GM12874 (cell line): ENCODE measurements around the gene PRX.

Experiments
- TF ChIP-seq, protein P1 (sequence below): IDR thresholded peaks from 2 replicates; pipeline ENCODE4 v1.5.1; 2011; ENCODE audit warnings: low read depth, mild to moderate bottlenecking, control low read depth, low read length, moderate library complexity; ENCODE audit not compliant: insufficient read depth

The PRX gene

DNA sequence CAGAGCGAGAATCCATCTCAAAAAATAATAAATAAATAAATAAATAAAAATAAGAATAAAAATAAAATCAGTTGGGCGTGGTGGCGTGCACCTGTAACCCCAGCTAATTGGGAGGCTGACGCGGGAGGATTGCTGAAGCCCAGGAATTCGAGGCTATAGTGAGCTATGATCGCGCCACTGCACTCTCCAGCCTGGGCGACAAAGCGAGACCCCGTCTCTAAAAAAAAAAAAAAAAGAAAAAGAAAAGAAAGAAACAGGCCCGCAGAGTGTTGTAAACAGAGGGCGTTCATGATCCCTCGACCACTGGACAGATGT lies 7.2 kb upstream of the PRX start:
- TF ChIP-seq, protein P1, sequence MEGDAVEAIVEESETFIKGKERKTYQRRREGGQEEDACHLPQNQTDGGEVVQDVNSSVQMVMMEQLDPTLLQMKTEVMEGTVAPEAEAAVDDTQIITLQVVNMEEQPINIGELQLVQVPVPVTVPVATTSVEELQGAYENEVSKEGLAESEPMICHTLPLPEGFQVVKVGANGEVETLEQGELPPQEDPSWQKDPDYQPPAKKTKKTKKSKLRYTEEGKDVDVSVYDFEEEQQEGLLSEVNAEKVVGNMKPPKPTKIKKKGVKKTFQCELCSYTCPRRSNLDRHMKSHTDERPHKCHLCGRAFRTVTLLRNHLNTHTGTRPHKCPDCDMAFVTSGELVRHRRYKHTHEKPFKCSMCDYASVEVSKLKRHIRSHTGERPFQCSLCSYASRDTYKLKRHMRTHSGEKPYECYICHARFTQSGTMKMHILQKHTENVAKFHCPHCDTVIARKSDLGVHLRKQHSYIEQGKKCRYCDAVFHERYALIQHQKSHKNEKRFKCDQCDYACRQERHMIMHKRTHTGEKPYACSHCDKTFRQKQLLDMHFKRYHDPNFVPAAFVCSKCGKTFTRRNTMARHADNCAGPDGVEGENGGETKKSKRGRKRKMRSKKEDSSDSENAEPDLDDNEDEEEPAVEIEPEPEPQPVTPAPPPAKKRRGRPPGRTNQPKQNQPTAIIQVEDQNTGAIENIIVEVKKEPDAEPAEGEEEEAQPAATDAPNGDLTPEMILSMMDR, result no peak

DNA sequence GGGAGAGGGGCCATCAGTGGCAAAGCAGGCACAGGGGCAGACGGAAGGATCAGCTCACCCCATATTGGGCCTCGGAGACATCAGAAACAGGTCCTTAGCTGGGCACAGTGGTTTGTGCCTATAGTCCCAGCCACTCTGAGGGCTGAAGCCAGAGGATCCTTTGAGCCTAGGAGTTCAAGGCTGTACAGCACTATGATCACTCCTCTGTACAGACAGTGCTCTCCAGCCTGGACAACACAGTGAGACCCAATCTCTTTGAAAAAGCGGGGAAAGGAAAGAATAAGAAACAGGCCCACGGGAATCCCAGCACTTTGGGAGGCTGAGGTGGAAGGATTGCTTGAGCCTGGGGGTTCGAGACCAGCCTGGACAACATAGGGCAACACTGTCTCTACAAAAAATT lies 6.6 kb upstream of the PRX start:
- TF ChIP-seq, protein P1, result no peak

DNA sequence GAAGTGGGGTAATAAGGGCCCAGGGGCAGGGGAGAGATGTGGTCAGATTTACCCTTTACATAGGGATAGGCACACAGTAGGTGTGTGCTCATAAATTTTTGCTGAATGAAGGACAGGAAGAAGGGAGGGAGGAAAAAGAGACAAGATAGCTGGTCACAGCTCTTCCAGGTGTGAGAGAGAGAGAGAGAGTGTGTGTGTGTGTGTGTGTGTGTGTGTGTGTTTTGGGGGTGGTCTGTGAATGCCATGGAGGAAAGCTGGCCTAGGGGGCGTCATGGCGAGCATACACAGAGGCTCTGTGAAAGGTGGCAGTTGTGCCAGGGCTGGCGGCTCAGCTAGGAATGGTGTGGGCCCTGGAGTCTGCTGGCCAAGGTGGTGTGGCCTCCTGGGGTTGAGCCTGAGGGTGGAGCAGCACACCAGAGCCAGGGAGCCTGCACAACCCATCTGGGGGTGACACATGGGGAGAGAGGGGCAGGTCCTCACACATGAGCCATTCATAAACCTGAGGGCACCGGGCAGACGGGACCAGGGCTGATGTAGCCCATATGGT lies 6.0 kb upstream of the PRX start:
- TF ChIP-seq, protein P1, result no peak

DNA sequence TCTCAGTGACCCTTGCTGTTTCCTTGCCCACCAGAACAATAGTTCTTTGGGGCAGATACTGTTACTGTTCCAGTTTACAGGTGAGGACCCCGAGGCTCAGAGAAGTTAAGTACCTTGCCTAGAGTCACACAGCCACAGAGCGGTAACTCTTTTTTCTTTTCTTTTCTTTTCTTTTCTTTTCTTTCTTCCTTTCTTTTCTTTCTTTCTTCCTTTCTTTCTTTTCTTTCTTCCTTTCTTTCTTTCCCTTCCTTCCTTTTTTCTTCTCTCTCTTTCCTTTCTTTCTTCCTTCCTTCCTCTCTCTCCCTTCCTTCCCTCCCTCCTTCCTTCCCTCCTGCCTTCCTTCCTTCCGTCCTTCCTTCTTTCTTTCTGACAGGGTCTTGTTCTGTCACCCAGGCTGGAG lies 4.9 kb upstream of the PRX start:
- TF ChIP-seq, protein P1, result no peak

DNA sequence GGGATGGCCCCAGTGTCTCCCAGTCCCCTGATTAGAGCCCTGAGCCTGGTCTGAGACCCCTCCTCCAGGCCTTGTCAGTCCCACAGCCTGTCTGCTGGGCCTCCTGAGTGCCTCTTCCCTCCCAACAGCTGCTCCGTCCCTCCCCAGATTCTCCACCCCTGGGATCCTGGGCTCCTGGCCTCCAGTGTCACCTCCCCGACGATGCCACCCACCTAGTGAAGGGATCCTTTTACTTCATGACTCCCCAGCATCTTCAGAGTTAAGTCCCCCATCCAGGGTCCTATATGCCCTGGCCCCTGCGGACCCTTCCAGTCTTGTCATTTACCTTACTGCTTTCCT lies 4.4 kb upstream of the PRX start:
- TF ChIP-seq, protein P1, result no peak

DNA sequence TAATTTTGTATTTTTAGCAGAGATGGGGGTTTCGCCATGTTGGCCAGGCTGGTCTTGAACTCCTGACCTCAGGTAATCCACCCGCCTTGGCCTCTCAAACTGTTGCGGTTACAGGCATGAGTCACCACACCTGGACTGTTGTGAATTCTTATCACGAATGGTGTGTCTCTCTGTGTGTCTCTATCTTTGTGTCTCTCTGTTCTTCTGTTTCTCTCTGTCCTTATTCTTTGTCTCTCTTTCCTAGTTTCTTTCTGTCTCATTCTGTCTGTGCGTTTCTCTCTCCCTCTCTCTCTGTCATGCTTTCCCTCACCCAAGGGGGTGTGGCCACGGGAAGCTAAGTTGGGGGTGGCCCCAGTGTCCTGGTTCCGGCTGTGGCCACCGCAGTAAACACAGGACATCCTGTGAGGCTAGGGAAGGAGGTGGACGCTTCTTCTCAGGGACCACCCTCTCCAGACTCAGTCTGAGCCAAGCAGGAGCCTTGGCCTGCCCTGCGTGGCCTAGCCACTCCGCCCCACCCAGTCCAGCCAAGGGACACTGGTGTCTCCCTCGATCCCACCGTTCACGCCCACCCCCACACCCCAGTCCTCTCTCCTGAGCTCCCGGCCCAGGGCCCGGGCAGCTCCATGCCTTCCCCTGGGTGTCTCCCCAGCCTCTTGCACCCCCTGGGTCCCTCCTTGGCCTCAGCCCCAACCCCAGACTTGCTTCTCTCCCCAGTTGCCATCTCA lies 3.9 kb upstream of the PRX start:
- TF ChIP-seq, protein P1, result no peak

DNA sequence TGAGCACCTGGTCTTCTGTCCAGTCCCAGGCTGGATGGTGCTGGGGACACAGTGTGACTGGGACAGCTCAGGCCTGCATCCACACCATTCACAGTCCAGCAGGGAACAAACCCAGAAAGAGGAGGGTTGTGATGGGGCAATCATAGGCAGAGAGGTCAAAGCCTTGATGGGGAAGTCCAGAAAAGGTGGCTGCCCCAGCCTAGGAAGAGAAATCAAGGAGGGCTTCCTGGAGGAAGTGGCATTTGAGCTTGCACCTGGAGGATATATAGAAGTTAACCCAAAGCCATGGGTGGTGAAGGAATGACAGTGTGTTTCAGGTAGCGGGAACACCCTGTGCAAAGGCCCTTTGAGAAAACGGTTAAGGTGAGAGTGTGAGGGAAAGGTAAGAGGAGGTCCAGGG lies 2.6 kb upstream of the PRX start:
- TF ChIP-seq, protein P1, result no peak
